Endothelial cell of umbilical vein (primary cell): ENCODE measurements around the gene JHY.
"Not testable (repeated sequence)": the region's sequence is repeated elsewhere in the genome, so short reads cannot be mapped to it uniquely, and the experiment has no call there.

Experiments used
- CTCF ChIP-seq, 2 donors: IDR thresholded peaks; 1 replicate in 1 of 2; 2 replicates in 1 of 2; pipeline ENCODE4 v1.5.1; 2011; ENCODE audit warnings: low read length in 2 of 2, mild to moderate bottlenecking in 2 of 2, moderate library complexity in 2 of 2, control low read depth in 1 of 2, inconsistent platforms in 1 of 2, low read depth in 1 of 2; ENCODE audit not compliant: insufficient read depth in 1 of 2; ENCODE audit errors: extremely low read depth in 1 of 2
- POLR2A ChIP-seq: IDR thresholded peaks from 2 replicates; pipeline ENCODE4 v1.6.1; 2012; ENCODE audit warnings: low read depth, mild to moderate bottlenecking, control low read depth, low read length

DNA sequence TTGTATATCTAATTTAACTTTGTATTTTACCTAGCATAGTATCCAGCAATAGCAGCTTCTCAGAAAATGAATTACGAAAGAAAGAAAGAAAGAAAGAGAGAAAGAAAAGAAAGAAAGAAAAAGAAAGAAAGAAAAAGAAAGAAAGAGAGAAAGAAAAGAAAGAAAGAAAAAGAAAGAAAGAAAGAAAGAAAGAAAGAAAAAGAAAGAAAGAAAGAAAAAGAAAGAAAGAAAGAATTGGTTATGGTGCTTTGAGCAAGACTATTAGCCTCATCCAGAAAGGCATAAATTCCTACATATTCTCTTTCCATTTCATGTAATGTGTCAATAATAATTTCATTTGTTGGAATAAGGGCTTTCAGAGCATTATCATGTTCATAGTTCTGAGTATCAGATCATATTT is 19.4 kb upstream of the JHY start:
- not testable (repeated sequence) for TF ChIP-seq CTCF (IDR thresholded peaks at IDR 0.05; ENCODE audit: extremely low read depth in 1 of 2, insufficient read depth in 1 of 2, low read depth in 1 of 2, low read length in 2 of 2); POLR2A
